ENCODE measurements around the gene SLC35F3. TPM values are rescaled to one million over a fixed set of nuclear protein-coding genes. Genes with fewer than 3 reads are reported as not detected.
"Not testable (repeated sequence)": the region's sequence is repeated elsewhere in the genome, so short reads cannot be mapped to it uniquely, and the experiment has no call there.

SLC35F3 gene
- total and polyA plus RNA-seq, 3 donors from 2014 or later: 0.43 to 0.87 (median 0.47) TPM

- WGBS, 2 donors: 46 to 53% methylated on average over 7 of the region's 7 CpGs
- DNase-seq: no peak
- TF ChIP-seq CTCF (IDR thresholded peaks at IDR 0.05) (no peak), POLR2A (IDR thresholded peaks at IDR 0.05) (no peak)
- H3K36me3 ChIP-seq (ENCODE audit: low read depth, missing control alignments): no peaks in the 10 kb centered on the region
- no peaks in the 10 kb centered on the region for H3K9me3 ChIP-seq
- no peak overlapping the region for H3K27ac ChIP-seq
- no peak overlapping the region for H3K4me3 ChIP-seq
- H3K4me1 ChIP-seq: no peaks in the 10 kb centered on the region
- H3K27me3 ChIP-seq: no peaks in the 10 kb centered on the region
- intact Hi-C loops (cut with DNase I; ENCODE audit: low total_unique reads): no loop called here
These were observed 266.1 kb downstream of the SLC35F3 start for GRCh38 chr1:234170622-234171021.

- Histone ChIP-seq H3K4me1 (no peaks in the 10 kb centered on the region), H3K9me3 (no peaks in the 10 kb centered on the region), H3K27ac (no peak overlapping the region), H3K4me3 (no peak overlapping the region), H3K27me3 (no peaks in the 10 kb centered on the region), H3K36me3 (ENCODE audit: low read depth, missing control alignments) (no peaks in the 10 kb centered on the region)
- 70 to 79% methylated on average over 3 of the region's 3 CpGs for WGBS, 2 donors
- DNase-seq: no peak
- no peak for TF ChIP-seq POLR2A (IDR thresholded peaks at IDR 0.05)
- TF ChIP-seq CTCF (IDR thresholded peaks at IDR 0.05): no peak
- intact Hi-C loops (cut with DNase I; ENCODE audit: low total_unique reads): no loop called here
These were observed 269.5 kb downstream of the SLC35F3 start for GRCh38 chr1:234173968-234174367.

- H3K27ac ChIP-seq: no peak overlapping the region
- 28 to 42% methylated on average over 1 of the region's 1 CpG for WGBS, 2 donors
- H3K4me3 ChIP-seq: no peak overlapping the region
- H3K36me3 ChIP-seq (ENCODE audit: low read depth, missing control alignments): no peaks in the 10 kb centered on the region
- H3K4me1 ChIP-seq: no peaks in the 10 kb centered on the region
- no peak for DNase-seq
- no peak for TF ChIP-seq CTCF (IDR thresholded peaks at IDR 0.05)
- no peaks in the 10 kb centered on the region for H3K9me3 ChIP-seq
- intact Hi-C loops (cut with DNase I; ENCODE audit: low total_unique reads): no loop called here
- H3K27me3 ChIP-seq: no peaks in the 10 kb centered on the region
These were observed 270.9 kb downstream of the SLC35F3 start for GRCh38 chr1:234175363-234175762.

GRCh38 chr1:234176000-234176399, 271.5 kb downstream of the SLC35F3 start:
- TF ChIP-seq CTCF (IDR thresholded peaks at IDR 0.05) (no peak), POLR2A (IDR thresholded peaks at IDR 0.05) (no peak)
- H3K27me3 ChIP-seq: no peaks in the 10 kb centered on the region
- no peak overlapping the region for H3K27ac ChIP-seq
- intact Hi-C loops (cut with DNase I; ENCODE audit: low total_unique reads): no loop called here
- no peaks in the 10 kb centered on the region for H3K9me3 ChIP-seq
- H3K4me1 ChIP-seq: no peaks in the 10 kb centered on the region
- no peak overlapping the region for H3K4me3 ChIP-seq
- no peaks in the 10 kb centered on the region for H3K36me3 ChIP-seq (ENCODE audit: low read depth, missing control alignments)
- no peak for DNase-seq
- WGBS, 2 donors: 88 to 95% methylated on average over 3 of the region's 3 CpGs

GRCh38 chr1:234176847-234177246, 272.4 kb downstream of the SLC35F3 start:
- H3K4me3 ChIP-seq; intact Hi-C loops (cut with DNase I; ENCODE audit: low total_unique reads); H3K27me3 ChIP-seq; H3K4me1 ChIP-seq; H3K9me3 ChIP-seq; DNase-seq; H3K27ac ChIP-seq; H3K36me3 ChIP-seq (ENCODE audit: low read depth, missing control alignments): not testable (repeated sequence)
- WGBS, 2 donors: 93 to 100% methylated on average over 2 of the region's 2 CpGs
